Stimulated activated CD8-positive, alpha-beta memory T cell treated with anti-CD3 and anti-CD28 coated beads, Interleukin-4, amount 100 ng/mL, for 48 hours (primary cell): ENCODE data around the gene DCBLD1.
A peak's percentile ranks its signal among the peaks of the same experiment; 100 is the strongest.

Experiments
- DNase-seq: peaks from one replicate; pipeline ENCODE4 v3.0.0-alpha.2; 2020

The DCBLD1 gene

DNA sequence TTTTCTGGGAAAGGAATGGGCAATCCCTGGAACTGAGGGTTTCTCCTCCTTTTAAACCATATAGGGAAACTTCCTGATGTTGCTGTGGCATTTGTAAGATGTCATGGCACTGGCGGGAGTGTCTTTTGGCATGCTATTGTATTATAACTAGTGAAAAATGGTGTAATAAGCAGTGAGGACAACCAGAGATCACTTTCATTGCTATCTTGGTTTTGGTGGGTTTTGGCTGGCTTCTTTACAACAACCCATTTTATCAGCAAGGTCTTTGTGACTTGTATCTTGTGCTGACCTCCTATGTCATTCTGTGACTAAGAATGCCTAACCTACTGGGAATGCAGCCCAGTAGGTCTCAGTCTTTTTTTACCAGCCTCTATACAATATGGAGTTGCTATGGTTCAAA is 9.1 kb upstream of the DCBLD1 start:
- no peak for DNase-seq

DNA sequence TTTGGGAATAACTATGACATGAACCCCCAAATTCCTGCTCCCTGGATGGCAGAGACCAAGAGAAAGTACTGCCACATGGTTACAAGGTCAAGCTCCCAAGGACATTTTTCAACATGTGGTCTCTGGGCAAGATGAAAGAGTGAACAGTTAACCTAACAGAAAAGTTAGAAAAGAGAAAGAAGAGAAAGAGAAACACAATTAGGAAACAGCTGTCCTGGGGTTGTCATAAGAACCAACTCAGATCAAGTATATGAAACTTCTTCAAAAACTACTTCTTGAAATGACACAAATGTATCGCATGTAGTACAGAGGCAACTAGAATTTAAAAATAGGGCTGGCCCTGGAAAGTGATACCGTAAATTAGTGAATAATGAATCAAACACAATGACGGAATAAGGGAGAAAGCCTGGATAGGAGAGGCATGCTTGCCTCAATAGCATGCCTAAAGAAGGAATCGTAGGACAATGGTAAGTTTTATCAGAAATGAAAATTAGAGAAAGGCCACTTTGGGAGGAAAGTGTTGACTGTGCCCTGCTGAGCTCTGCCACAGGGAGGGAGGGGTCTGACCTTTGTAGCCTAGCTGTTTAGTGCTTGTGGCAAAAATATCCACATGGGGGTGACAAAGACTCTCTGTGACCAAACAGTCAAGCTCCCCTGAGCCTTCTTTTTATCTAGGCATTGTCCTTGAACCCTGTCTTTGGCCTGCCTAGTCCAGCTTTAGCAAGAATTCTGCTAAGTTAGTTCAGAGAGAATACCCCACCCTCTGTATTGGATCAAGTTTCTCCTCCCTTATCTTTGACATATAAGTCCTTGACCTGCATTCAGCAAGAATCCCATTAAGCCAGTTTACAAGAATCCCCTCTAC is 4.3 kb upstream of the DCBLD1 start:
- no peak for DNase-seq

DNA sequence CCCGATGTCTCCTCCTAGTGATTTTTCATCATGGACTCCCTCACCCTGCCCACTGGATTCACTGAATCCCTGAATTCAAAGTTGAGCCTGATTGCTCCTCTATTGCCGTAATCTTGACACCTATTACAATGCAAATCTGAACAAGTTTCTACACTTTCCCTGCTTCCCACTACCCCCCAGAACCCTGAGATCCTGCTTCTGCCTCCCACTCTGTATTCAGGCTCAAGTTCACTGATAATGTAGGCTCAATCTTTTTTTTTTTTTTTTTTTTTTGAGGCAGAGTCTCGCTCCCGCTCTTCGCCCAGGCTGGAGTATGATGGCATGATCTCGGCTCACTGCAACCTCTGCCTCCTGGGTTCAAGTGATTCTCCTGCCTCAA is 3.6 kb upstream of the DCBLD1 start:
- DNase-seq: no peak

DNA sequence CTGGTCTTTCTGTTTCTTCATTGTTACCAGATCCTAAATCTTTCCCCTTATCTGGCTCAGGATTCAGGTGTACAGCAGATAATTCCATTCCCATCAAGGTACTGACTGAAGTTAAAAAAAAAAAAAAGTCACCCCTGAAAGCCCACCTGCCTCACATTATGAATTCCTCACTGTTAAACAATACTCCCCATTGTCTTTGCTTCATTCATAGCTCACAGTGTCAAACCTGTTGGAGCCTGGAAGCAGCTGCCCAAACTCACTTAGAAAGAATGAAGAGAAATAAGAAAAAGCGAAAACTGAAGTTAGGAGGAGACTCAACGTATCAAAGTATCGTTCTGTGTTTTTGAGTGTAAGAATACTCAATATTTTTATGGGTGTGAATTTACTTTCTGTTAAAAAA is 1.8 kb upstream of the DCBLD1 start:
- DNase-seq: no peak

DNA sequence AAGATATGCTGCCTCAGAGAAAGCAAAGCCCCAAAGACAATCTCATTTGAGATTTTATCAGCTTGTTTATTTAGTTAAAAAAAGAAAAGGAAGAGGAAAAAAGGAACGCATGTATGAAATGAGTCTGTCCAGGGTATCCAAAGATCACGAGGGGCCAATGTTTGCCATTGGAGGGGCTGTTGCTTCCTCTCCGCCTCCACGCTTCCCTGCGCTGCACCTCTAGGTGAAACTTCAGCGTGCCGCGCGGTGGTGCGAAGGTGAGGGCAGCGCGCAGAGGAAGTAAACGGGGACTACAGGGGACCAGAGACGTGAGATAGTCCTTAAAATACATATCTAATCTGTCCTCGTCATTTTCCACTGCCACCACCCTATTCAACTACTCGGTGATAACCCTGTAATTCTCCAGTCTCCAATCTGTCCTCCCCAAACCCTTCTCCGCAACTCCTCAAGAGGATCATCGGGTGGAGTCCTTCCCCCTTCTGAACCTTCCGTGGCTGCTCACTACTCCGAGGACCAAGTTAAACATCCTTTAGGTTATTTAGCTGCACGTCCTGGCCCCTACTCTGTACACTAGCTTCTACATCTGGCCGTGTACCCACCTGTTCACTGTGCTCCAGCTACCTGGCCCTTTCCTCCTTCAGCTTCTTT is 1.1 kb upstream of the DCBLD1 start:
- DNase-seq: peak; percentile 37

DNA sequence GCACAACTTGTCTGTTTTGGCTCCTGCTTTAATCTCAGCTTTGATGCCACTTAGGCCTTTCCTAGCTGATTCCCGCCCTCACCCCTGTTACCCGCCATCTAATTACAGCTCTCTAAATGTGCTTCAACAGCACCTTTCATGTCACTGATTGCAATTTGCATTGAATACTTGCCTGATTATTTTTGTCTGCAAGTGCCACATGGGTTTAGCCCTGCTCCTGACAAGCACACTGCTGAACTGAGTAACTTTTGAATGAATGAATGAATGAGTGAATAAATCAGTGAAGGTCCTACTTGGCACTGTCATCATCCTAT is 591 bp upstream of the DCBLD1 start:
- no peak for DNase-seq

DNA sequence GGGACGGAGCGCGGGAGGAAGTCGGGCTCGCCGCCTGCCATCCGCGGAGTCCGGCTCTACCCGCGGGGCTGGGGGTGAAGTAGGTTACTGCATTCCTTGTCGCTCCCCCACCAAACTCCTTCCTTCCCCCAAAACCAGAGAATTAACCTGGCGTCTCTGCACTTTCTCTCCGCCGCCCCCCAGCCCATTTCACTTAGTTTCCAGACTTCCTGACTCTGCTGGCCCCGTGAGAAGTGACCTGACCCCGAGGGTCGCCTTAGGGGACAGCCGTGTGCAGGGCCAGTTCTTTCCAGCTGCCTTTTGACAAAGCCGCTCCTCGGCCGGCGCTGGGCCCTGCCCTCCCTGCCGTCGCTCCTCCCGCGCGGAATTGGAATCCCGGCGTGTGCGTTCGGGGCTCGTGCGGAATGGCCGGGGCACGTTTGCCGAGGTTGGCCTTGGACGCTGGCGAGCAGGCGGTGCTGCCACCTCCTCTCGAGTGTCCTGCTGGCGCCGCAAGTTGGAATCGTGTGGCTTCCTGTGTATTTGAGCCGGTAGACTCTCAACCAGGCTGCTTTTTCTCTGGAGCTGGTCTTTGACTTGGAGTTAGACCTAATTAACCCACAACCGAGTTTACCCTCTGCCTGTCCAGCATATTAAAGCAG is 650 bp downstream of the DCBLD1 start:
- peak; percentile 41 for DNase-seq

DNA sequence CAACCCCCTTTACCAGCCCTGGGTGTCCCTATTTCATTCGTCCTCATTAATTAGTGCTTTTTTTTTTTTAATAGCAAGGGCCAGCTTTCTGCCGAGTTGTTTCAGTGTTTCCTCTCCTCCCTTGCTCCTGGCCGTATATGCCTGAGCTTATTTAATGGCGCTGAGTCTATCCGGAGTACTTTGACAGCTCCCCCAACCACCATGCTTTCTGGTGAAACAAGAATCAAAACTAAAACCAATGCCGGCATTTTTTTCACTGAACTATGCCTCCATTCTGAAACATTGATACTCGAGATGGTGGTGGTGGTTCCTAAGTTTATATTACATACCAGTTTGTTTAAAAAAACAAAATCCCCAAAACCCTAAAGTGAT is 1.2 kb downstream of the DCBLD1 start:
- no peak for DNase-seq

DNA sequence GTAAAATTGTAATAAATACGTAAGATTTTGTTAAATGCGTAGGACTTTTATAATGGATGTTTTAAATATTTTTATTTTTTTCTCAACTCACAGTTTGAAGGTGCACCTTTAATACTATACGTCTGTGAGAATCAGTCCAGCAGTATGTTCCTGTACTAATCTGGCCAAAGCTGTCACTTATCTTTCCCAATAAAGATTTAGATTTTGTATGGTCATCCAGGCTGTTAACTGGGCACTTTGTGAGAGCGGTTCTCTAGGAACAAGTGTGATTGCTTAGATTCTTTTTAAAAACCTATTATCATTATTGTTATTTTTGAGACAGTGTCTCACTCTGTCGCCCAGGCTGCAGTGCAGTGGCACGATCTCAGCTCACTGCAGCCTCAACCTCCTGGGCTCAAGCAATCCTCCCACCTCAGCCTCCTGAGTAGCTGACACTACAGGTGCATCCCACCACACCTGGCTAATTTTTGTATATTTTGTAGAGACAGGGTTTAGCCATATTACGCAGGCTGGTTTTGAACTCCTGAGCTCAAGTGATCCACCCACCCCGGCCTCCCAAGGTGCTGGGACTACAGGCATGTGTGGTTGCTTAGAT is 1.7 kb downstream of the DCBLD1 start:
- no peak for DNase-seq

DNA sequence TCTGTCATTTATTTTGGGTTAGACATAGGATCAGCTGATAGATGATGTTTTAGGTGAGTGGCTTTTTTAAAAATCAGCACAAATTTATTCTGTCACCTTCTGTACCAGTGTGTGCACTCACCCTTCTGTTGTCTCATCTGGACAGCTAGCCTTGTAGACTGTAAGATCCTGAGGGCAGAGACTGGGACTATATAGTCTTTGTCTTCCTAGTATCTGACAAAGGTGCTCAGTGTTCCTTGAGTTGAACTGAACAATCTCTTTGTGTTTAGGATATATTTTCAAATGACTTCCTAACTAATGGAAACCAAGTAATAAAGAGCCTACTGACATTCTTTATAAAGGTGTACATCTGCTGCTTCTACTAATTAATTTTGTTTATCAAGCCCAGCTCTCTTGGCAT is 3.0 kb downstream of the DCBLD1 start:
- no peak for DNase-seq

DNA sequence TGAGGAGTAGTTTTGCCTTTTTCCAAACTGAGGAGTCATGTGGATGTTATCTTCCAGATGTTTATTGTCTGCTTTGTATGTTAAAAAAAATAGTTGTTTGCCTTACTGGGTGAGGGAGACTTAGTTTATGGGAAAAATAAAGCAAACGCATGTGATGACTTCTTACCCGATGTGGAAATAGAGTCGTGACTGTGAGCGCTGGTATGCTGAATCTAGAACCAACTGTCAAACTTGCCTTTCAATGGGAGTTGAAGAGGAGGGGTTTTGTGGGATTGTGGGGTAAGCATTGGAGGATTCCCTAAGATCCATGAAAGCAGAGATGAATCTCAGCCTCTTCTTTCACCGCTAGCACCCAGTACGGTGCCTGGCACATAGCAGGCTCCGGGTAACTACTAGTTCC is 5.3 kb downstream of the DCBLD1 start:
- no peak for DNase-seq

DNA sequence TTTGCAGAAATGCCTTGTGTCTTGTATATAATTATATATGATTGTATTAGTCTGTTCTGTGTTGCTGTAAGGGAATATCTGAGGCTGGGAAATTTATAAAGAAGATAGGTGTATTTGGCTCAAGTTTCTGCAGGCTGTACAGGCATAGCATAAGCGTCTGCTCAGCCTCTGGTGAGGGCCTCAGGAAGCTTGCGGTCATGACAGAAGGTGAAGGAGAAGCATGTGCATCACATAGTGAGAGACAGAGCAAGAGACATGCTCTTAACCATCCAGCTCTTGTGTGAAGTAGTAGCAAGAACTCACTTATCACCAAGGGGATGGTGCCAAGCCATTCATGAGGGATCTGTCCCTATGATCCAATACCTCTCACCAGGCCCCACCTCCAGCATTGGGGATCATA is 6.5 kb downstream of the DCBLD1 start:
- DNase-seq: no peak

DNA sequence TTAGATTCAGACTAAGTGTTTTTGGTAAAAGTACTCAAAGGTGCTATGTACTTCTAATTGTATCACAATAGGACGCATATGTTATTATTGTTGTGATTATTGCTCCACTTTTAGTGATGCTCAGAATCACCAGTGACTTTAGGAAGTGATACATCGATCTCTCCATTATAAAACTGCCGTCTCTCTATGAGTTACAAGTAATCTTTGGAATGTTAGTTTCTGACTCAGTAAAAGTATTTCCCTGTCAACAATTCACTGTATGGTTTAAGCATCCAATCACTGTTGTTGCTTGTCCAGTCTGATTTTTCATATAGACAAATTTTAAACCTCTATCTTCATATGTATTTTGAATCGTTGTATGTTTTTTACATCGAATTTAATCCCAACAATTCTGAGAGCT is 9.4 kb downstream of the DCBLD1 start:
- DNase-seq: no peak

DNA sequence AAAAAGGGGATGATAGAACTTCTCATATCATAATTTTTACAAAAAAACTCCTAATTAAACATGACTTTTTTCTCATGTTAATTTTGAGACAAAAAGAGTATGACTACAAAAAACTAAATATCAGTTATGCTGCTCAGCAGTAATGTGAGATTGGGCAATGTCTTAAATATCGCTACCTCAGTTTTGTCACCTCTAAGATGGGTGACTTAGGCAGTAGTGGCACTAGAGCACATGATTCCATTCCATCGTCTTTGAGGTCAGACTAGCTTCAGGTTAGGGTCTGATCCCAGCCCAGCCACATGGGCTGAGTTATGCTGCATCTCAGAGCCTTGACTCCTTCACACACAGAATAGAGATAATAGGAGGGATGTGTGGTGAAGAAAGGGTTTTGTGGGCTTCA is 11.0 kb downstream of the DCBLD1 start:
- no peak for DNase-seq

DNA sequence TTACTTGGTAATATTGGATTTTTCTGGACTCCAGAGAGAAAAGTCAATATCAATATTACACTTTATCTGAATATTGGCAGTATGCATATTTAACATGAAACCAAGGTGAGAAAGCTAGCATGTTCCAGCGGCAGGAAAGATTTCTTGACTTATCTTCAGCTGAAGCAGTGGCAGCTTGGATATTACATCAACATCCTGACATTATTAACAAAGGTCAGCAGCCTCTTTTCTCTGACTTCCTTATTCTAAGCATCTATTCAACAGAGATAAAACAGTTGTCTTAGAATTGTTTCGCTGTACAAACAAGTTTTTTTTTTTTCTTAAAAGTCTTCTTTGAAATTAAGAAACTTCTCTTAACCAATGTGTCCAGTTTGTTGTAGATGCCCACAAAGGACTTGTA is 11.8 kb downstream of the DCBLD1 start:
- no peak for DNase-seq

DNA sequence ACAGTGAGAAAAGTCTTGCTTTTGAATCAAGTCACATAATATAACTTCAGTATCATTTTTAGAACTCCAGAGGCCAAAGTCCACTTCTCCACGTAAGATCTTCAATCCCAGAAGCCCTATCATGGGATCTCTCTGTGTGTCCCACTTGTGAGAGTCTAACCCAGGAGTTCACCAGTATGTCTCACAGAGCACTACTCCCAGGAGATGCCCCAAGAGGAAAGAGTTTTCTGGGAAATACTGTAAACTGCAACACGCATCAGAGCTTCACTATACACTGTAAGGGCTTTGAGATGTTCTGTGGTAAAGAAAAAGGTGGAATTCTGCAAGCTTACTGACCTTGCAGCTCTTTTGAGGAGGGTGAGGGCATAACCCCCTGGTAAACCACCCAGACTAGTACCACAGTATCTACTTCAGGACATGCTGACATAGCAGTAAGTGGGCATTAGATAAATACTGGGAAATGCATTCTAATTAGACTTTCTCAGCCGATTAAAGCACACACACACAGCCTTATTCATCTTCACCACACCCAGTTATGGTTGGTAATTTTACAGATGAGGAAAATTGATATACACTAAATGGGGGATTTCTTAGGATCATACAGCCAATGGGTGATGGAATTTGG is 12.3 kb downstream of the DCBLD1 start:
- DNase-seq: no peak

DNA sequence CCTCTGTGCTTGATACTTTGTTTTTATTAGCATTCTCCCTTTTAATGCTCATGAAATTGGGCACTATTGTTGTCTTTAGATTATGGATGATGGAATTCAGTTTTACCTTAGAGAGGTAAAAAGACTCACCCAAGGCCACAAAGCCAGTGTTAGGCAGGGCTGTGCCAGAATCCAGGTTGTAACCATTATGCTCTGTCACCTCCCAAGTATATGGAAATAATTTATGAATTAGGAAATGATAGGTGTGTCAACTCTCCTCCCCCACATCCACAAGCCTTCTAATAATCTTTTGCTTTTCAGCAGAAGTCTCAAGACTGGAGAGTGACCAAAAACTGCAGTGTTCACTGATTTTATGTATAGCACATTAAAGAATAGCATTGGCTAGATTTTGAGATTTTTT is 13.0 kb downstream of the DCBLD1 start:
- no peak for DNase-seq

DNA sequence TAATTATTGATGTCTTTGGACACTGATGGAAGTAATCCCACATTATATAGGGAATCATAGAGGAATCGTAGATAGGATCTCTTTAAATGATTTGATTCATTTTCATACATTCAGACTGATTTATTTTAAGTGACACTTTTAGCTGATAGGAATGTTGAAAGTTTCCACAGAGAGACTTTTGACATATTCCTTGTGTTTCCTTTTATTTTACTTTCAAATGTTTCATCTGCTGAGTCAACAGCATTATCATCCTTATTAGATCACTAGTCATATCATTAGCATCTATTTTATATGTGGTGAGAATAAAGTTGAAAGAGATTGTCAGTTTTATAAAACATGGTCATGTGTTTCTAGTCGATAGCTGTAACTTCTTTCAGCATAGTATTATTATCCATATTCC is 13.4 kb downstream of the DCBLD1 start:
- no peak for DNase-seq

DNA sequence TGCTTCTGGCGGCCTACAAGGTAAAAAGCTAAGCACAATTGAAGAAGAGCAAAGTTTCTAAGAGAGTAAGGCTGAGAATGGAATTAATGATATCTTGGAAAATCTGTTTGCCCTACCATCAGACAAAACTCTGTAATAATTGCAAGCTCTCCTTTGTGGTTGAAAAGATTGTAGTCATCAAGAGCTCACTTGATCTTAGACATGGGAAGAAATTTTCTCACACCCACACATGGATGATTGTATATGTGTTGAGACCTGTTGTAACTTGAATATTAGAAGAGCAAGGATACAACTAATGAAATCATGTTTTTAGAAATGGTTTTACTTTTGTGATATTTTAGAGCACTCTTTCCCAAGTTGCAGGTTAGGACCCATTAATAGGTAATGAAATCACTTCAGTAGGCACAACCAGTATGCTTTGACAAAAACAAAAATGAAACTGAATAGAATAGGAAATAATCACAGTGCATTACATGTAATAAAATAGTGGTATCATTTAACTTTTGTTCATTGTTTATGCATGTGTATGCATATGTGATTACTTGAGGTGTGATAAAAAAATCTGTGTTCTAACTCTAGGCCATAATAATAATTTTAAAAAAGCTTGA is 14.0 kb downstream of the DCBLD1 start:
- no peak for DNase-seq

DNA sequence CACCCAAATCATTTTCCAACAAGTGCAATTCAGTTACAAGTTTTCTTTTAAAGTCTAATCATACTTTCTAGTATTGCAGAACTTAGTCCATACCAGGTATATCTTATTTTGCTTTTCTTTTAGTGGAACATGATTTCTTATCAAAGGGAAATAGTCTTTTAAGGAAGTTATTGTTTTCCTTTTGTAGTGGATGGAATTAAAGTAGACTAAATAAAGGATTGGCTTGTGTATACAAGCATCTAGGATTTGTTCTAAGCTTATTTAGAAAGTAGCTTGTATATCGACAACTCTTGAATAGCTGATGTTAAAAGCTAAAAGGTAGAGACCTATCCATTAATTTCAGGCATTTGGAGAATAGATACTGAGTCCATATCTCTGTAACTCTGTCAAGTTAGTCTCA is 14.8 kb downstream of the DCBLD1 start:
- no peak for DNase-seq

DNA sequence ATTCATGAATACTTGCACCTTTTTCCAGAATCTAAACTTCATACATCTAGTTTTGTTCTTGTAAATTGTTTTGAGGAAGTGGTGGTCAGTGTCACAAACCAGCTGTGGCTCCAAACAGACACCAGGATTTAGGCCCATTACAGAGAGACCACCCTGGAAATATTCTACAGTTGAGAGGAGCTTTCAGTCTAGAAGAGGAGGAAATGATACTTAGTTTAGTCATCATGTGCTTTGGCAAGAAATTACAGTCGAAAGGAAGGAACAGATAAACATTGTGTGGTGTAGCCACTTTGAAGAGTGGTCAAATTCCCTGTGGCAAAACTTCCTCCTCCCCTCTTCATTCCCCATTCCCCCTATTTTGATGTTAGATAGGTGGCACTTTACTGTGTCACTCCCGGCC is 15.7 kb downstream of the DCBLD1 start:
- no peak for DNase-seq

DNA sequence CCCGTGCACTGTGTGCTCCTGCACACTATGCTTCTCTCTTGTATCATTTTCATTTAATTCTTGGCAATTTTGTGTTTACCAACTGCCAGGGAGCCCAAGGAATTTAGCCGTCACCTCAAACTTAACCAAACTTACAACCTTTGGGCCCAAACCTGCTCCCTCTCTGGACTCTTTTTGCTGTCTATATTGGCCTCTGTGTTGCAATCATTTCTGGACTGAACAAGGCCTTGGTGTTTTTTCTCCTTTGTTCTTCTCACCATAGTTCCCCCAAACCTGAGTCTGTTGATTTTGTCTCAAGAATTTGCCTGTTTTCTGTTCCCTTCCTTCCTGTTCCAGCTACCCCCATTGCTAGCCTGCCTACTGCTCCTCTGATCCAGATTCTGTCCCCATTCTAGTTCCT is 19.2 kb downstream of the DCBLD1 start:
- DNase-seq: no peak

DNA sequence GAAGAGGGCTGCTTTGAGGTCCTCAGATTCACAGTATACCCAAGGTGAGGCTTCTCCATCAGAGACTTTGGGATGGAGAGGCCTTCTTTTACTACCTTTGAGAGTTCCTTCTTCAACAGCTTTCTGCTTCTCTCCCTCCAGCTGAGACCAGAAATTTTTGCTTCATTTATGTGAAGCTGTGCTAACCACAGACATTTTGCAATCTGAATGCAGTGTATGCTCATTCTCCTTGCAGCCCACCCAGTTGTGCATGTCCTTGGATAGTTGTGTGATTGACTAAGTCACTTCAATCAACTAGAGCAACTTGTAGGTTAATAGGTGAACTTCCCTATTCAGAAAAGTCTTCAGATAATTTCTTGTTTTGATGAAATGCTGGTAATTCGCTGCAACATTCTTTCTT is 20.1 kb downstream of the DCBLD1 start:
- DNase-seq: no peak
